SK-N-SH (cell line): ENCODE measurements around the gene C12orf56. TPM values are rescaled to one million over a fixed set of nuclear protein-coding genes. Genes with fewer than 3 reads are reported as not detected.

Experiments
- CTCF ChIA-PET: fragments of 300-600, 350-600 bp; formaldehyde crosslinking; extraction: SDS; loops from one replicate; lab custom pipeline; 2021; lab: Yijun Ruan, JAX
- POLR2A ChIA-PET: fragments of 350-600 bp; sonication (Branson Sonifier 250); formaldehyde crosslinking; extraction: SDS; loops from one replicate; lab custom pipeline; 2020; ENCODE audit warnings: antibody characterized with exemption, inconsistent platforms; lab: Yijun Ruan, JAX
- DNase-seq: peaks from one replicate; pipeline ENCODE4 v3.0.0; 2012
- H2AFZ ChIP-seq: fragments of 200-600 bp; sonication (generic); 2 replicates; pipeline ENCODE4 v1.8.1; 2016; ENCODE audit warnings: antibody characterized with exemption, mild to moderate bottlenecking, low read depth
- H3F3A ChIP-seq: fragments of 200-600 bp; sonication (generic); replicated peaks from 2 replicates; pipeline ENCODE3; 2016; ENCODE audit warnings: antibody characterized with exemption, mild to moderate bottlenecking; ENCODE audit not compliant: insufficient read depth
- H3K27ac ChIP-seq, 2 experiments: fragments of 200-500 bp in 1 of 2; fragments of 200-600 bp in 1 of 2; sonication (Bioruptor generic) in 1 of 2; sonication (generic), shearing (Covaris generic) in 1 of 2; 2 replicates each; pipeline versions ENCODE4 v1.5.1 to v1.6.1; 2014 to 2016; ENCODE audit warnings: low read depth in 2 of 2, inconsistent platforms in 1 of 2, low read length in 1 of 2, mild to moderate bottlenecking in 1 of 2, mixed read lengths in 1 of 2
- H3K27me3 ChIP-seq: fragments of 200-600 bp; sonication (generic), shearing (Covaris generic); 2 replicates; pipeline ENCODE4 v1.6.1; 2016; ENCODE audit warnings: mixed run types; ENCODE audit not compliant: insufficient read depth
- H3K36me3 ChIP-seq, 2 experiments: fragments of 200-500 bp in 1 of 2; fragments of 200-600 bp in 1 of 2; sonication (Bioruptor generic) in 1 of 2; sonication (generic) in 1 of 2; replicated peaks in 1 of 2; 2 replicates each; pipeline versions ENCODE3 to v1.5.1; 2014 to 2016; ENCODE audit warnings: low read length in 1 of 2, mild to moderate bottlenecking in 1 of 2; ENCODE audit not compliant: insufficient read depth in 2 of 2, control insufficient read depth in 1 of 2
- H3K4me1 ChIP-seq, 2 experiments: fragments of 200-500 bp in 1 of 2; fragments of 200-600 bp in 1 of 2; sonication (Bioruptor generic) in 1 of 2; sonication (generic), shearing (Covaris generic) in 1 of 2; 2 replicates each; pipeline versions ENCODE4 v1.5.1 to v1.6.1; 2014 to 2016; ENCODE audit warnings: low read depth in 1 of 2, low read length in 1 of 2, mixed run types in 1 of 2; ENCODE audit not compliant: insufficient read depth in 2 of 2, control insufficient read depth in 1 of 2
- H3K4me2 ChIP-seq: fragments of 200-600 bp; sonication (generic), shearing (Covaris generic); 2 replicates; pipeline ENCODE4 v1.6.1; 2017; ENCODE audit warnings: mixed run types
- H3K4me3 ChIP-seq, 2 experiments: fragments of 200-500 bp in 1 of 2; fragments of 200-600 bp in 1 of 2; sonication (Bioruptor generic) in 1 of 2; sonication (generic), shearing (Covaris generic) in 1 of 2; 2 replicates each; pipeline versions ENCODE4 v1.5.1 to v1.8.1; 2014 to 2016; ENCODE audit warnings: low read depth in 2 of 2, inconsistent platforms in 1 of 2, low read length in 1 of 2, mild to moderate bottlenecking in 1 of 2, mixed read lengths in 1 of 2, moderate library complexity in 1 of 2
- H3K79me2 ChIP-seq: fragments of 200-600 bp; sonication (generic); 2 replicates; pipeline ENCODE4 v1.8.1; 2017; ENCODE audit warnings: mild to moderate bottlenecking; ENCODE audit not compliant: insufficient read depth
- H3K9ac ChIP-seq: fragments of 200-600 bp; sonication (generic); 2 replicates; pipeline ENCODE4 v1.6.1; 2017; ENCODE audit warnings: mixed run types
- H3K9me2 ChIP-seq: fragments of 200-600 bp; sonication (generic); 2 replicates; pipeline ENCODE4 v1.6.1; 2017; ENCODE audit warnings: mixed run types
- H3K9me3 ChIP-seq: fragments of 200-600 bp; sonication (generic); 2 replicates; pipeline ENCODE4 v1.6.1; 2017; ENCODE audit warnings: mixed run types, mild to moderate bottlenecking, moderate library complexity
- H4K20me1 ChIP-seq: fragments of 200-600 bp; sonication (generic); 2 replicates; pipeline ENCODE4 v1.6.1; 2017; ENCODE audit warnings: mild to moderate bottlenecking, mixed run types; ENCODE audit not compliant: insufficient read depth
- CHD2 ChIP-seq: fragments of 150-350 bp; IDR thresholded peaks from 2 replicates; pipeline ENCODE4 v1.6.1; 2018; ENCODE audit warnings: low read length; ENCODE audit not compliant: partially characterized antibody
- EZH2phosphoT487 ChIP-seq: fragments of 200-600 bp; sonication (generic); IDR thresholded peaks from 2 replicates; pipeline ENCODE4 v1.6.1; 2017; ENCODE audit warnings: low read depth, mixed run types, mild to moderate bottlenecking, antibody characterized with exemption, moderate library complexity, borderline replicate concordance
- FOSL2 ChIP-seq: IDR thresholded peaks from 2 replicates; pipeline ENCODE4 v1.4.0; 2012; ENCODE audit warnings: low read depth, mild to moderate bottlenecking, moderate library complexity, borderline replicate concordance
- GABPA ChIP-seq: IDR thresholded peaks from 2 replicates; pipeline ENCODE4 v1.4.0; 2012; ENCODE audit warnings: low read depth, mild to moderate bottlenecking
- GATA2 ChIP-seq: sonication (generic); formaldehyde crosslinking; IDR thresholded peaks from 2 replicates; pipeline ENCODE4 v1.5.0; 2020; ENCODE audit warnings: mild to moderate bottlenecking, missing genetic modification reagents
- JUND ChIP-seq: IDR thresholded peaks from 2 replicates; pipeline ENCODE4 v1.4.0; 2012
- MAX ChIP-seq: IDR thresholded peaks from 2 replicates; pipeline ENCODE4 v1.4.0; 2012; ENCODE audit warnings: low read depth
- PBX3 ChIP-seq: IDR thresholded peaks from 2 replicates; pipeline ENCODE4; 2012
- POLR2AphosphoS5 ChIP-seq: IDR thresholded peaks from 2 replicates; pipeline ENCODE4 v1.6.1; 2012; ENCODE audit warnings: low read depth, low read length
- RAD21 ChIP-seq: IDR thresholded peaks from 2 replicates; pipeline ENCODE4 v1.6.1; 2012; ENCODE audit warnings: mild to moderate bottlenecking, low read length
- RXRA ChIP-seq: IDR thresholded peaks from 2 replicates; pipeline ENCODE4 v1.4.0; 2012; ENCODE audit warnings: low read depth, mild to moderate bottlenecking, borderline replicate concordance
- TAF1 ChIP-seq: IDR thresholded peaks from 2 replicates; pipeline ENCODE4 v1.6.1; 2012; ENCODE audit warnings: low read depth, mild to moderate bottlenecking, low read length, moderate library complexity, borderline replicate concordance
- TCF12 ChIP-seq: IDR thresholded peaks from 2 replicates; pipeline ENCODE4 v1.4.0; 2012
- WGBS: methylation state at CpG from one replicate; pipeline ENCODE4 v1.1.6; 2017; ENCODE audit warnings: low lambda C conversion rate; 5-methylcytosine and 5-hydroxymethylcytosine counted together
- polyA plus RNA-seq, 3 experiments: library from polyadenylated mRNA; depleted of rRNA; stranded (reverse); fragments of >200 nt; gene quantifications; 2 replicates each; pipeline ENCODE4 v1.2.3, GENCODE V29; 2012
- TF ChIP-seq, protein P1 (sequence below): IDR thresholded peaks from 2 replicates; pipeline ENCODE4 v1.6.1; 2012; ENCODE audit warnings: mild to moderate bottlenecking, low read depth, low read length, moderate library complexity
- TF ChIP-seq, protein P2 (sequence below): fragments of 150-350 bp; IDR thresholded peaks from 2 replicates; pipeline ENCODE4 v1.6.1; 2017; ENCODE audit warnings: antibody characterized with exemption, low read length, low read depth, borderline replicate concordance
- TF ChIP-seq, protein P3 (sequence below): fragments of 150-350 bp; IDR thresholded peaks from 2 replicates; pipeline ENCODE4 v1.6.1; 2016; ENCODE audit warnings: mild to moderate bottlenecking, low read depth, low read length
- TF ChIP-seq, protein P4 (sequence below): IDR thresholded peaks from 2 replicates; pipeline ENCODE4 v1.4.0; 2012; ENCODE audit warnings: low read depth, borderline replicate concordance
- TF ChIP-seq, protein P5 (sequence below): IDR thresholded peaks from 2 replicates; pipeline ENCODE4 v1.4.0; 2012; ENCODE audit warnings: low read depth, borderline replicate concordance

Gene C12orf56
- polyA plus RNA-seq, 1 of the 3 experiments (the other 2 are of a cell fraction), result not detected

DNA sequence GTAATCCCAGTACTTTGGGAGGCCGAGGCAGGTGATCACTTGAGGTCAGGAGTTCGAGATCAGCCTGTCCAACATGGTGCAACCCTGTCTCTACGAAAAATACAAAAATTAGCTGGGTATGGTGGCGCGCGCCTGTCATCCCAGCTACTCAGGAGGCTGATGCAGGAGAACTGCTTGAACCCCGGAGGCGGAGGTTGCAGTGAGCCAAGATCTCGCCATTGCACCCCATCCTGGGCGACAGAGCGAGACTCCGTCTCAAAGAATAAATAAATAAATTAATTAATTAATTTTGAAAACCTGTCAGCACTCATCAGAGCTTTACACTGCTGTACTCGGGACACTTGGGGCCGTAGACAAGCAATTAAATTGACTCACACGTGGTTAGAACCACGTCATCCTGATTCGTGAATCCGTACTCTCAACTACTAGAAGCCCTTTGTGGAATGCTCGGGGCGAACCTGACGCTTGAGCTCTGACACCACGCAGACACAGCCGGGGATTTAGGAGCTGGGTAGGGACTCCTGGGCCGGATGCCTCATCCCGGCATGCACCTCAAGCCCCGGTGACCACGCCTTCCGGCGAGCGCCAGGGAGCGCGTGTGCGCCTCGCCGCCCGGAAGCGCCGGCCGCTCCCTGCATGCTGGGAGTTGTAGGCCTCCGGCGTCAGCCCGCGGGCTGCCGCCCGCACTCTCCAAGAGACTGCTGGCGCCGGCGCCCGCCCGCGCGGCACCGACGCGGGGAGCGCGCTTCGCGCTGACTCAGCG lies 13.3 kb upstream of the C12orf56 start, which contains the start of gene XPOT (continued):
- TF ChIP-seq, protein P1, sequence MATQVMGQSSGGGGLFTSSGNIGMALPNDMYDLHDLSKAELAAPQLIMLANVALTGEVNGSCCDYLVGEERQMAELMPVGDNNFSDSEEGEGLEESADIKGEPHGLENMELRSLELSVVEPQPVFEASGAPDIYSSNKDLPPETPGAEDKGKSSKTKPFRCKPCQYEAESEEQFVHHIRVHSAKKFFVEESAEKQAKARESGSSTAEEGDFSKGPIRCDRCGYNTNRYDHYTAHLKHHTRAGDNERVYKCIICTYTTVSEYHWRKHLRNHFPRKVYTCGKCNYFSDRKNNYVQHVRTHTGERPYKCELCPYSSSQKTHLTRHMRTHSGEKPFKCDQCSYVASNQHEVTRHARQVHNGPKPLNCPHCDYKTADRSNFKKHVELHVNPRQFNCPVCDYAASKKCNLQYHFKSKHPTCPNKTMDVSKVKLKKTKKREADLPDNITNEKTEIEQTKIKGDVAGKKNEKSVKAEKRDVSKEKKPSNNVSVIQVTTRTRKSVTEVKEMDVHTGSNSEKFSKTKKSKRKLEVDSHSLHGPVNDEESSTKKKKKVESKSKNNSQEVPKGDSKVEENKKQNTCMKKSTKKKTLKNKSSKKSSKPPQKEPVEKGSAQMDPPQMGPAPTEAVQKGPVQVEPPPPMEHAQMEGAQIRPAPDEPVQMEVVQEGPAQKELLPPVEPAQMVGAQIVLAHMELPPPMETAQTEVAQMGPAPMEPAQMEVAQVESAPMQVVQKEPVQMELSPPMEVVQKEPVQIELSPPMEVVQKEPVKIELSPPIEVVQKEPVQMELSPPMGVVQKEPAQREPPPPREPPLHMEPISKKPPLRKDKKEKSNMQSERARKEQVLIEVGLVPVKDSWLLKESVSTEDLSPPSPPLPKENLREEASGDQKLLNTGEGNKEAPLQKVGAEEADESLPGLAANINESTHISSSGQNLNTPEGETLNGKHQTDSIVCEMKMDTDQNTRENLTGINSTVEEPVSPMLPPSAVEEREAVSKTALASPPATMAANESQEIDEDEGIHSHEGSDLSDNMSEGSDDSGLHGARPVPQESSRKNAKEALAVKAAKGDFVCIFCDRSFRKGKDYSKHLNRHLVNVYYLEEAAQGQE, result no peak
- TF ChIP-seq, all 33 proteins: peak for 13

- Histone ChIP-seq H3K4me2 (no peak overlapping the region), H3K27ac (no peak overlapping the region), H3K36me3 (no peaks in the 10 kb centered on the region), H3K4me1 (peaks cover 3 to 9% of the 10 kb centered on the region in 2 experiments; a peak in 2 of 4 replicates), H4K20me1 (peaks cover 5% of the 10 kb centered on the region; the same call in 1 of the 2 replicates), H3K9me2 (no peaks in the 10 kb centered on the region), H3K79me2 (peaks cover 23% of the 10 kb centered on the region), H3F3A (peaks cover 15% of the 10 kb centered on the region), H3K4me3 (no peak overlapping the region), H3K9me3 (no peaks in the 10 kb centered on the region), H2AFZ (no peak overlapping the region), H3K27me3 (no peaks in the 10 kb centered on the region), H3K9ac (no peak overlapping the region)
- no peak for DNase-seq
- ChIA-PET POLR2A (no interaction called here), CTCF (interaction anchor here (1.0 kb wide), 1 partner anchor 142 kb away, joined by 3 read pairs; no protein-coding TSS in a partner anchor)
- 91% methylated on average over 5 of the region's 5 CpGs for WGBS
- no peak for TF ChIP-seq GATA2 (CRISPR knock-in tag)
- TF ChIP-seq, protein P2, sequence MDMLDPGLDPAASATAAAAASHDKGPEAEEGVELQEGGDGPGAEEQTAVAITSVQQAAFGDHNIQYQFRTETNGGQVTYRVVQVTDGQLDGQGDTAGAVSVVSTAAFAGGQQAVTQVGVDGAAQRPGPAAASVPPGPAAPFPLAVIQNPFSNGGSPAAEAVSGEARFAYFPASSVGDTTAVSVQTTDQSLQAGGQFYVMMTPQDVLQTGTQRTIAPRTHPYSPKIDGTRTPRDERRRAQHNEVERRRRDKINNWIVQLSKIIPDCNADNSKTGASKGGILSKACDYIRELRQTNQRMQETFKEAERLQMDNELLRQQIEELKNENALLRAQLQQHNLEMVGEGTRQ, result no peak
- TF ChIP-seq EZH2phosphoT487, result no peak
- TF ChIP-seq JUND, result no peak
- TF ChIP-seq MAX, result no peak
- TF ChIP-seq POLR2AphosphoS5, result no peak
- no peak for TF ChIP-seq TAF1
- no peak for TF ChIP-seq FOSL2
- TF ChIP-seq RAD21, result no peak
- no peak for TF ChIP-seq CHD2
- no peak for TF ChIP-seq TCF12
- no peak for TF ChIP-seq RXRA
- TF ChIP-seq, protein P3, sequence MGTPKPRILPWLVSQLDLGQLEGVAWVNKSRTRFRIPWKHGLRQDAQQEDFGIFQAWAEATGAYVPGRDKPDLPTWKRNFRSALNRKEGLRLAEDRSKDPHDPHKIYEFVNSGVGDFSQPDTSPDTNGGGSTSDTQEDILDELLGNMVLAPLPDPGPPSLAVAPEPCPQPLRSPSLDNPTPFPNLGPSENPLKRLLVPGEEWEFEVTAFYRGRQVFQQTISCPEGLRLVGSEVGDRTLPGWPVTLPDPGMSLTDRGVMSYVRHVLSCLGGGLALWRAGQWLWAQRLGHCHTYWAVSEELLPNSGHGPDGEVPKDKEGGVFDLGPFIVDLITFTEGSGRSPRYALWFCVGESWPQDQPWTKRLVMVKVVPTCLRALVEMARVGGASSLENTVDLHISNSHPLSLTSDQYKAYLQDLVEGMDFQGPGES, result no peak
- TF ChIP-seq, protein P4, sequence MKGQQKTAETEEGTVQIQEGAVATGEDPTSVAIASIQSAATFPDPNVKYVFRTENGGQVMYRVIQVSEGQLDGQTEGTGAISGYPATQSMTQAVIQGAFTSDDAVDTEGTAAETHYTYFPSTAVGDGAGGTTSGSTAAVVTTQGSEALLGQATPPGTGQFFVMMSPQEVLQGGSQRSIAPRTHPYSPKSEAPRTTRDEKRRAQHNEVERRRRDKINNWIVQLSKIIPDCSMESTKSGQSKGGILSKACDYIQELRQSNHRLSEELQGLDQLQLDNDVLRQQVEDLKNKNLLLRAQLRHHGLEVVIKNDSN, result no peak
- TF ChIP-seq GABPA, result no peak
- TF ChIP-seq, protein P5, sequence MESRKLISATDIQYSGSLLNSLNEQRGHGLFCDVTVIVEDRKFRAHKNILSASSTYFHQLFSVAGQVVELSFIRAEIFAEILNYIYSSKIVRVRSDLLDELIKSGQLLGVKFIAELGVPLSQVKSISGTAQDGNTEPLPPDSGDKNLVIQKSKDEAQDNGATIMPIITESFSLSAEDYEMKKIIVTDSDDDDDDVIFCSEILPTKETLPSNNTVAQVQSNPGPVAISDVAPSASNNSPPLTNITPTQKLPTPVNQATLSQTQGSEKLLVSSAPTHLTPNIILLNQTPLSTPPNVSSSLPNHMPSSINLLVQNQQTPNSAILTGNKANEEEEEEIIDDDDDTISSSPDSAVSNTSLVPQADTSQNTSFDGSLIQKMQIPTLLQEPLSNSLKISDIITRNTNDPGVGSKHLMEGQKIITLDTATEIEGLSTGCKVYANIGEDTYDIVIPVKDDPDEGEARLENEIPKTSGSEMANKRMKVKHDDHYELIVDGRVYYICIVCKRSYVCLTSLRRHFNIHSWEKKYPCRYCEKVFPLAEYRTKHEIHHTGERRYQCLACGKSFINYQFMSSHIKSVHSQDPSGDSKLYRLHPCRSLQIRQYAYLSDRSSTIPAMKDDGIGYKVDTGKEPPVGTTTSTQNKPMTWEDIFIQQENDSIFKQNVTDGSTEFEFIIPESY, result no peak
- TF ChIP-seq PBX3, result no peak
These were observed 11.6 kb upstream of the C12orf56 start for GRCh38 chr12:64402181-64402580.
